Measurements from ENCODE around the gene TENT4A.

- no peak for TF ChIP-seq POU2F2 (IDR thresholded peaks at IDR 0.05; ENCODE audit: borderline replicate concordance, low read depth, low read length)
- no peak for TF ChIP-seq PRDM15 (CRISPR knock-in tag; IDR thresholded peaks at IDR 0.05)
- no peak for TF ChIP-seq POLR2AphosphoS2 (IDR thresholded peaks at IDR 0.05; ENCODE audit: low read depth, low read length)
- no peak for TF ChIP-seq CTCF (IDR thresholded peaks at IDR 0.05 in 2 of 3, conservative IDR thresholded peaks at IDR 0.05 in 1 of 3; ENCODE audit: control insufficient read depth in 2 of 3, extremely low read depth in 1 of 3, insufficient read depth in 1 of 3, low read depth in 3 of 3, low read length in 3 of 3)
- no peak for TF ChIP-seq RFX5 (IDR thresholded peaks at IDR 0.05; ENCODE audit: low read depth, low read length)
- TF ChIP-seq ZBTB33 (IDR thresholded peaks at IDR 0.05): no peak
- TF ChIP-seq SRF (IDR thresholded peaks at IDR 0.05; ENCODE audit: low read depth in 2 of 2, low read length in 2 of 2): no peak
- no peak for TF ChIP-seq BRCA1 (IDR thresholded peaks at IDR 0.05; ENCODE audit: low read depth, low read length)
- TF ChIP-seq CHD4 (IDR thresholded peaks at IDR 0.05): no peak
Observed at GRCh38 chr5:6804766-6805501, 91.7 kb downstream of the TENT4A start.
